GM06990 (cell line): ENCODE measurements around the gene SLMAP.

Source experiments
- DNase-seq: peaks from one replicate; pipeline ENCODE4 v3.0.0-alpha.2; 2011; ENCODE audit not compliant: insufficient read length; ENCODE audit errors: extremely low read depth
- H3K27me3 ChIP-seq: replicated peaks from 2 replicates; pipeline ENCODE4 v1.6.0; 2011; ENCODE audit warnings: low read length; ENCODE audit not compliant: control insufficient read depth, insufficient read depth
- H3K36me3 ChIP-seq: 2 replicates; pipeline ENCODE4 v1.5.1; 2011; ENCODE audit warnings: low read length; ENCODE audit not compliant: control insufficient read depth, insufficient read depth
- H3K4me3 ChIP-seq: replicated peaks from 2 replicates; pipeline ENCODE4 v1.5.1; 2011; ENCODE audit warnings: low read depth, mild to moderate bottlenecking, control low read depth, low read length
- CTCF ChIP-seq: IDR thresholded peaks from 2 replicates; pipeline ENCODE4 v1.5.1; 2011; ENCODE audit warnings: low read length, control low read depth, mild to moderate bottlenecking, inconsistent platforms; ENCODE audit not compliant: insufficient read depth, poor library complexity, severe bottlenecking

SLMAP gene

DNA sequence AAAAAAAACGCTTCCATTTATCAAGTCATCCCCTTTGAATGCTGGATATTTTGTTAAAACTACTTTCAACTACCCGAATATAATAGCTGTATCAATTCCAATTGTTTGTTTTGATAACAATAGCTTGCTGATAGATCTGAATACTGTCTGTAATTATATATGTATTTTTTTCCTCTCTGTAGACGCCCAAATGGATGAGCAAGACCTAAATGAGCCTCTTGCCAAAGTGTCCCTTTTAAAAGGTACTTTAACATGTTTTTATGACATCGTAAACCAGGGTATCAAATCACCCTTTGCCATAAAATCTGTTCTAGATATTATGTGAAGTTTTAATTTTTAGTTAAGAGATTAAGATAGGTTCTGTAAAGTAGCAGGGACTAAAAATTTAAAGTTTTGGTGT lies 140.6 kb downstream of the SLMAP start:
- Histone ChIP-seq H3K36me3 (no peaks in the 10 kb centered on the region; the same call in none of the 2 replicates), H3K27me3 (no peaks in the 10 kb centered on the region), H3K4me3 (no peak overlapping the region)
- DNase-seq: no peak
- no peak for TF ChIP-seq CTCF

- Histone ChIP-seq H3K27me3 (no peaks in the 10 kb centered on the region), H3K36me3 (no peaks in the 10 kb centered on the region; the same call in none of the 2 replicates), H3K4me3 (no peak overlapping the region)
- no peak for TF ChIP-seq CTCF
- no peak for DNase-seq
Observed at GRCh38 chr3:57900786-57901185, 144.7 kb downstream of the SLMAP start.

- Histone ChIP-seq H3K36me3 (no peaks in the 10 kb centered on the region; the same call in 1 of the 2 replicates), H3K27me3 (no peaks in the 10 kb centered on the region), H3K4me3 (no peak overlapping the region)
- DNase-seq: no peak
- no peak for TF ChIP-seq CTCF
Observed at GRCh38 chr3:57903124-57903890, 147.2 kb downstream of the SLMAP start.

DNA sequence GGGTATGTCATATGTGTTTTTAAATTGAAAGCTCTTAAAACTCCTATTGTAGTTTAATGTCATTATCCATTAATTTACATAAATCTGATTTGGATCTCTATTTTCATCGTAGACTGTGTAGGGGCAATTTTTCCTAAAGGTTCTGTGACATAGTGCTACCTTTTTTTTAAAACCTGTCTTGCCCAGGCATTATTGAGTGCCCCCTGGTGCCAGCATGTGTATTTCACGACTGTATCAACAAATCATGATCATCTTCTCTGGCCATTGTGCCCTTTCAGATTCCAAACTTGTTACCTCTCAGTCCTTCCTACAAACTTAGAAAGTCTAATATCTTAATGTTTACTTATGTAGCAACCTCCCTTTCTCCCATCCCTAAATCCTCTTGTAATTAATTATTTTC lies 154.9 kb downstream of the SLMAP start:
- TF ChIP-seq CTCF: peak; percentile 53
- no peak overlapping the region for H3K4me3 ChIP-seq
- DNase-seq: no peak
- no peaks in the 10 kb centered on the region for H3K27me3 ChIP-seq
- no peaks in the 10 kb centered on the region; the same call in none of the 2 replicates for H3K36me3 ChIP-seq

GRCh38 chr3:57911593-57911992 lies 155.5 kb downstream of the SLMAP start:
- no peak for DNase-seq
- Histone ChIP-seq H3K27me3 (no peaks in the 10 kb centered on the region), H3K4me3 (no peak overlapping the region), H3K36me3 (no peaks in the 10 kb centered on the region; the same call in none of the 2 replicates)
- no peak for TF ChIP-seq CTCF
